Caco-2 (cell line): ENCODE data around the gene CDR2L. TPM values are rescaled to one million over a fixed set of nuclear protein-coding genes. Genes with fewer than 3 reads are reported as not detected.

ENCODE experiments used
- BruUV-seq: library from RNA; stranded (reverse); fragments of 400-500 nt; replicated peaks from 2 replicates; lab custom pipeline; 2021; lab: Mats Ljungman, UMichigan
- CTCF ChIA-PET: fragments of 300-600 bp; sonication (Branson Sonifier 250); formaldehyde crosslinking; loops from one replicate; lab custom pipeline; 2022; ENCODE audit warnings: antibody characterized with exemption; lab: Charles Lee
- POLR2A ChIA-PET: fragments of 300-600 bp; sonication (Branson Sonifier 250); formaldehyde crosslinking; loops from one replicate; lab custom pipeline; 2022; ENCODE audit warnings: antibody characterized with exemption; lab: Charles Lee
- DNase-seq, 2 experiments: peaks; one replicate each; pipeline versions ENCODE4 v3.0.0 to v3.0.0-alpha.2; 2020 to 2022
- H3K27me3 ChIP-seq: replicated peaks from 2 replicates; pipeline ENCODE4 v1.6.0; 2011; ENCODE audit warnings: low read length; ENCODE audit not compliant: control insufficient read depth, insufficient read depth
- H3K36me3 ChIP-seq: 2 replicates; pipeline ENCODE4 v1.5.1; 2011; ENCODE audit warnings: low read length; ENCODE audit not compliant: control insufficient read depth, insufficient read depth
- H3K4me1 ChIP-seq: fragments of 250-450 bp; sonication (Bioruptor Pico); 2 replicates; pipeline ENCODE4 v1.5.1; 2020; ENCODE audit warnings: mild to moderate bottlenecking
- H3K4me3 ChIP-seq: 2 replicates; pipeline ENCODE4 v1.5.1; 2011; ENCODE audit warnings: low read depth, mild to moderate bottlenecking, control low read depth, low read length
- H3K9me3 ChIP-seq: fragments of 250-450 bp; sonication (Bioruptor Pico); 2 replicates; pipeline ENCODE4 v1.5.1; 2020; ENCODE audit warnings: mild to moderate bottlenecking, moderate library complexity
- H3K27ac Mint-ChIP-seq: one replicate; pipeline ENCODE4 v1.8.0; 2022; ENCODE audit warnings: mixed read lengths; ENCODE audit not compliant: unreplicated experiment
- H3K27me3 Mint-ChIP-seq: one replicate; pipeline ENCODE4 v1.8.0; 2022; ENCODE audit warnings: mixed read lengths; ENCODE audit not compliant: insufficient read depth, unreplicated experiment
- H3K36me3 Mint-ChIP-seq: one replicate; pipeline ENCODE4 v1.8.0; 2022; ENCODE audit warnings: mild to moderate bottlenecking, mixed read lengths; ENCODE audit not compliant: insufficient read depth, unreplicated experiment
- H3K4me1 Mint-ChIP-seq: one replicate; pipeline ENCODE4 v1.8.0; 2022; ENCODE audit warnings: low read depth, mixed read lengths; ENCODE audit not compliant: unreplicated experiment
- H3K4me3 Mint-ChIP-seq: one replicate; pipeline ENCODE4 v1.8.0; 2022; ENCODE audit warnings: mild to moderate bottlenecking, moderate library complexity, mixed read lengths; ENCODE audit not compliant: unreplicated experiment
- H3K9me3 Mint-ChIP-seq: one replicate; pipeline ENCODE4 v1.8.0; 2022; ENCODE audit warnings: mixed read lengths; ENCODE audit not compliant: unreplicated experiment
- CTCF ChIP-seq, 2 experiments: fragments of 200-600 bp in 1 of 2; IDR thresholded peaks; 1 replicate in 1 of 2; 2 replicates in 1 of 2; pipeline versions ENCODE4 v1.5.1 to v1.8.0; 2011 to 2022; ENCODE audit warnings: antibody characterized with exemption in 1 of 2, control low read depth in 1 of 2, inconsistent platforms in 1 of 2, low read depth in 1 of 2, low read length in 1 of 2, mild to moderate bottlenecking in 1 of 2, moderate library complexity in 1 of 2; ENCODE audit not compliant: insufficient read depth in 1 of 2, severe bottlenecking in 1 of 2, unreplicated experiment in 1 of 2
- intact Hi-C: fragments of 100-400 bp; cut with micrococcal nuclease; formaldehyde crosslinking; loops from one replicate; pipeline ENCODE4 v1.10.0; 2022; ENCODE audit not compliant: unreplicated experiment
- total RNA-seq: library from RNA; stranded (reverse); gene quantifications from 2 replicates; pipeline ENCODE4 v1.2.3, GENCODE V29; 2022

Gene CDR2L
- total RNA-seq, 1 experiment from 2014 or later, result 30.9 TPM

GRCh38 chr17:74949455-74950115, 37.8 kb upstream of the CDR2L start:
- ChIA-PET CTCF (interaction anchor here (1.2 to 1.9 kb wide), 2 partner anchors 12 to 13 kb away, joined by 5 to 16 read pairs; no protein-coding TSS in a partner anchor), POLR2A (no interaction called here)
- Histone ChIP-seq H3K4me1 (peaks cover 8% of the 10 kb centered on the region), H3K36me3 (no peaks in the 10 kb centered on the region; the same call in 1 of the 2 replicates), H3K27me3 (no peaks in the 10 kb centered on the region), H3K9me3 (no peaks in the 10 kb centered on the region), H3K4me3 (no peak overlapping the region)
- no peak overlapping the region for H3K4me3 Mint-ChIP-seq
- DNase-seq, result no peak
- BruUV-seq, result no TSS peak
- no peaks in the 10 kb centered on the region for H3K36me3 Mint-ChIP-seq
- peaks cover 6% of the 10 kb centered on the region for H3K27me3 Mint-ChIP-seq
- no peak overlapping the region for H3K27ac Mint-ChIP-seq
- peaks cover 7% of the 10 kb centered on the region for H3K4me1 Mint-ChIP-seq
- no peak for TF ChIP-seq CTCF (IDR thresholded peaks at IDR 0.05; ENCODE audit: insufficient read depth in 1 of 2, low read depth in 1 of 2, low read length in 1 of 2, severe bottlenecking in 1 of 2, unreplicated experiment in 1 of 2)
- intact Hi-C loops, result loop anchor here (5.0 kb wide), 1 partner anchor 202 kb away; the partner anchor contains the start of gene NHERF1
- H3K9me3 Mint-ChIP-seq, result no peaks in the 10 kb centered on the region

GRCh38 chr17:74950207-74950606, 37.2 kb upstream of the CDR2L start:
- Mint-ChIP-seq H3K9me3 (no peaks in the 10 kb centered on the region), H3K27ac (no peak overlapping the region), H3K4me1 (peaks cover 7% of the 10 kb centered on the region), H3K36me3 (no peaks in the 10 kb centered on the region), H3K27me3 (peaks cover 2% of the 10 kb centered on the region), H3K4me3 (no peak overlapping the region)
- H3K27me3 ChIP-seq, result no peaks in the 10 kb centered on the region
- peak; percentile 28 to 49 for DNase-seq
- no peak for TF ChIP-seq CTCF (IDR thresholded peaks at IDR 0.05; ENCODE audit: insufficient read depth in 1 of 2, low read depth in 1 of 2, low read length in 1 of 2, severe bottlenecking in 1 of 2, unreplicated experiment in 1 of 2)
- no peaks in the 10 kb centered on the region; the same call in 1 of the 2 replicates for H3K36me3 ChIP-seq
- ChIA-PET POLR2A (interaction anchor here (0.6 kb wide), 1 partner anchor 12 kb away, joined by 3 read pairs; no protein-coding TSS in a partner anchor), CTCF (interaction anchor here (1.2 to 1.9 kb wide), 2 partner anchors 11 to 13 kb away, joined by 5 to 16 read pairs; no protein-coding TSS in a partner anchor)
- H3K4me1 ChIP-seq, result peaks cover 8% of the 10 kb centered on the region
- H3K9me3 ChIP-seq, result no peaks in the 10 kb centered on the region
- intact Hi-C loops, result loop anchor here (5.0 kb wide), 1 partner anchor 203 kb away; the partner anchor contains the start of gene NHERF1
- H3K4me3 ChIP-seq, result no peak overlapping the region
- BruUV-seq, result no TSS peak

GRCh38 chr17:74951065-74951464, 36.4 kb upstream of the CDR2L start:
- no peak for TF ChIP-seq CTCF (IDR thresholded peaks at IDR 0.05; ENCODE audit: insufficient read depth in 1 of 2, low read depth in 1 of 2, low read length in 1 of 2, severe bottlenecking in 1 of 2, unreplicated experiment in 1 of 2)
- DNase-seq, result no peak
- H3K4me1 Mint-ChIP-seq, result peaks cover 7% of the 10 kb centered on the region
- no peak overlapping the region for H3K4me3 Mint-ChIP-seq
- no peak overlapping the region for H3K27ac Mint-ChIP-seq
- Histone ChIP-seq H3K27me3 (no peaks in the 10 kb centered on the region), H3K9me3 (no peaks in the 10 kb centered on the region), H3K4me1 (peaks cover 8% of the 10 kb centered on the region), H3K36me3 (no peaks in the 10 kb centered on the region; the same call in 1 of the 2 replicates), H3K4me3 (no peak overlapping the region)
- BruUV-seq, result no TSS peak
- ChIA-PET CTCF (interaction anchor here (1.4 kb wide), 1 partner anchor 10 kb away, joined by 6 read pairs; no protein-coding TSS in a partner anchor), POLR2A (no interaction called here)
- no peaks in the 10 kb centered on the region for H3K27me3 Mint-ChIP-seq
- no peaks in the 10 kb centered on the region for H3K9me3 Mint-ChIP-seq
- intact Hi-C loops, result loop anchor here (5.0 kb wide), 1 partner anchor 204 kb away; the partner anchor contains the start of gene NHERF1
- H3K36me3 Mint-ChIP-seq, result no peaks in the 10 kb centered on the region
